ENCODE measurements around the gene PRG3.
"Not testable (repeated sequence)": the region's sequence is repeated elsewhere in the genome, so short reads cannot be mapped to it uniquely, and the experiment has no call there.

DNA sequence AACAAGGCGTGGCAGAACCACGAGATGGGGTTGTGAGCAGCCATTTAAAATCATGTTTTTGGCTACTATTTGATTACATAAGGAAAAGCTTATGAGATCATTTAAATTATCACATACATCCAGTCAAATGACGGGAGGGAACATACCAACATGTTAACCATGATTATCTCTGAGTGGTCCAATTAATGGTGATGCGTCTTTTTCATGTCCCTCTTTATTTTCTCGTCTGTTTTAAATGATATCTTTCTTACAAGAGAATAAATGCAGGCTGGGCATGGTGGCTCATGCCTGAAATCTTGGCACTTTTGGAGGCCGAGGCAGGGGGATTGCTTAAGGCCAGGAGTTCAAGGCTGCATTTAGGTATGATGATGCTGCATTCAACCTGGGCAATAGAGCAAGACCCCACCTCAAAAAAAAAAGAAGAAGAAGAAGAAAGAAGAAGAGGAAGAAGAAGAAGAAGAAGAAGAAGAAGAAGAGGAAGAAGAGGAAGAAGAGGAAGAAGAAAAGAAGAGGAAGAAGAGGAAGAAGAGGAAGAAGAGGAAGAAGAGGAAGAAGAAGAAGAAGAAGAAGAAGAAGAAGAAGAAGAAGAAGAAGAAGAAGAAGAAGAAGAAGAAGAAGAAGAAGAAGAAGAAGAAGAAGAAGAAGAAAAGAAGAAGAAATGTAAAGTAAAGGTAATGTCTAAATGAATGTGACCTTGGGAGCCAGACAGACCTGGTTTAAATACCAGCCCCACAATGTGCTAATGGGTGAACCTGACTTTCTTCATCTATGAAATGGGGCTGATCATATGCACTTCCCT is 22.3 kb upstream of the PRG3 start:
- not testable (repeated sequence) for TF ChIP-seq CTCF (conservative IDR thresholded peaks at IDR 0.05); EZH2 (IDR thresholded peaks at IDR 0.05; ENCODE audit: low read depth)

Data from PC-9 (cell line).